ENCODE results near the gene PTPRS. TPM values are rescaled to one million over a fixed set of nuclear protein-coding genes. Genes with fewer than 3 reads are reported as not detected.
A peak's percentile ranks its signal among the peaks of the same experiment; 100 is the strongest.

The PTPRS gene
- total and polyA plus RNA-seq, 2 of the 13 experiments (the other 11 are each of a cell fraction or from before 2014, with no cell fraction given), result 32.7 to 43.9 TPM

GRCh38 chr19:5340637-5341447 lies at the start of gene PTPRS (continued):
- TF ChIP-seq RFX3 (CRISPR knock-in tag; IDR thresholded peaks at IDR 0.05), result no peak
- peak; percentile 98 for TF ChIP-seq ZFP41 (CRISPR knock-in tag; IDR thresholded peaks at IDR 0.05; ENCODE audit: borderline replicate concordance)
- TF ChIP-seq SMC3 (IDR thresholded peaks at IDR 0.05; ENCODE audit: low read length), result no peak
- TF ChIP-seq USF2 (IDR thresholded peaks at IDR 0.05; ENCODE audit: low read depth, low read length), result peak; percentile 89
- peak; percentile 86 for TF ChIP-seq USF2 (CRISPR knock-in tag; IDR thresholded peaks at IDR 0.05; ENCODE audit: borderline replicate concordance)
- TF ChIP-seq PBX2 (CRISPR knock-in tag; IDR thresholded peaks at IDR 0.05), result no peak
- TF ChIP-seq HINFP (CRISPR knock-in tag; IDR thresholded peaks at IDR 0.05; ENCODE audit: low read depth), result peak; percentile 96
- TF ChIP-seq ZFP82 (CRISPR knock-in tag; IDR thresholded peaks at IDR 0.05; ENCODE audit: borderline replicate concordance), result peak; percentile 99
- peak; percentile 99 for TF ChIP-seq DZIP1 (CRISPR knock-in tag; IDR thresholded peaks at IDR 0.05)
- TF ChIP-seq ZBTB7B (CRISPR knock-in tag; IDR thresholded peaks at IDR 0.05), result no peak
- TF ChIP-seq XRCC5 (optimal IDR thresholded peaks at IDR 0.05; ENCODE audit: low read length), result no peak
- no peak for TF ChIP-seq NR2F1 (CRISPR knock-in tag; IDR thresholded peaks at IDR 0.05)
- TF ChIP-seq NFATC3 (CRISPR knock-in tag; IDR thresholded peaks at IDR 0.05), result peak; percentile 90; the same call in 1 of the 2 replicates
- peak; percentile 99 for TF ChIP-seq CSRNP2 (CRISPR knock-in tag; conservative IDR thresholded peaks at IDR 0.05; ENCODE audit: low read depth)
- TF ChIP-seq ZNF564 (CRISPR knock-in tag; IDR thresholded peaks at IDR 0.05), result peak; percentile 98
- peak; percentile 91 for TF ChIP-seq ZNF710 (CRISPR knock-in tag; IDR thresholded peaks at IDR 0.05; ENCODE audit: borderline replicate concordance)

Measured in HepG2 (cell line).